Measurements from ENCODE around the gene HNRNPA2B1.
"Not testable (repeated sequence)": the region's sequence is repeated elsewhere in the genome, so short reads cannot be mapped to it uniquely, and the experiment has no call there.

HNRNPA2B1 gene

GRCh38 chr7:26197153-26198115 lies 3.1 kb downstream of the HNRNPA2B1 start:
- no peak for DNase-seq

- DNase-seq: no peak
Measured at GRCh38 chr7:26195867-26196657, 4.5 kb downstream of the HNRNPA2B1 start.

GRCh38 chr7:26195182-26195581 lies 5.4 kb downstream of the HNRNPA2B1 start:
- DNase-seq: no peak

GRCh38 chr7:26194764-26195163 lies 5.8 kb downstream of the HNRNPA2B1 start:
- not testable (repeated sequence) for DNase-seq

GRCh38 chr7:26193432-26194207 lies 6.9 kb downstream of the HNRNPA2B1 start:
- no peak for DNase-seq

GRCh38 chr7:26192485-26193087 lies 8.0 kb downstream of the HNRNPA2B1 start:
- no peak for DNase-seq

GRCh38 chr7:26191974-26192479 lies 8.5 kb downstream of the HNRNPA2B1 start:
- DNase-seq: no peak

GRCh38 chr7:26191233-26191973 lies 9.1 kb downstream of the HNRNPA2B1 start:
- DNase-seq: no peak

- DNase-seq: no peak
Measured at GRCh38 chr7:26190417-26190869, 10.1 kb downstream of the HNRNPA2B1 start.

- DNase-seq: no peak
Measured at GRCh38 chr7:26189697-26190096, 10.8 kb downstream of the HNRNPA2B1 start.

GRCh38 chr7:26188957-26189541 lies 11.5 kb downstream of the HNRNPA2B1 start:
- DNase-seq: no peak

GRCh38 chr7:26188206-26188956 lies 12.2 kb downstream of the HNRNPA2B1 start:
- DNase-seq: no peak

GRCh38 chr7:26187380-26188205 lies 13.0 kb downstream of the HNRNPA2B1 start:
- DNase-seq: no peak

GRCh38 chr7:26186364-26187311 lies 13.9 kb downstream of the HNRNPA2B1 start:
- DNase-seq: no peak

- no peak for DNase-seq
Measured at GRCh38 chr7:26185844-26186180, 14.7 kb downstream of the HNRNPA2B1 start.

GRCh38 chr7:26185131-26185843 lies 15.3 kb downstream of the HNRNPA2B1 start:
- no peak for DNase-seq

- DNase-seq: not testable (repeated sequence)
Measured at GRCh38 chr7:26184281-26185101, 16.1 kb downstream of the HNRNPA2B1 start.
